Embryonic facial prominence (tissue), 1 donor: Measurements from ENCODE around the gene HK1.
"Not testable (repeated sequence)": the region's sequence is repeated elsewhere in the genome, so short reads cannot be mapped to it uniquely, and the experiment has no call there.

Source experiments
- DNase-seq: peaks from one replicate; pipeline ENCODE4 v3.0.0-alpha.2; 2016; ENCODE audit errors: extremely low spot score

HK1 gene

DNA sequence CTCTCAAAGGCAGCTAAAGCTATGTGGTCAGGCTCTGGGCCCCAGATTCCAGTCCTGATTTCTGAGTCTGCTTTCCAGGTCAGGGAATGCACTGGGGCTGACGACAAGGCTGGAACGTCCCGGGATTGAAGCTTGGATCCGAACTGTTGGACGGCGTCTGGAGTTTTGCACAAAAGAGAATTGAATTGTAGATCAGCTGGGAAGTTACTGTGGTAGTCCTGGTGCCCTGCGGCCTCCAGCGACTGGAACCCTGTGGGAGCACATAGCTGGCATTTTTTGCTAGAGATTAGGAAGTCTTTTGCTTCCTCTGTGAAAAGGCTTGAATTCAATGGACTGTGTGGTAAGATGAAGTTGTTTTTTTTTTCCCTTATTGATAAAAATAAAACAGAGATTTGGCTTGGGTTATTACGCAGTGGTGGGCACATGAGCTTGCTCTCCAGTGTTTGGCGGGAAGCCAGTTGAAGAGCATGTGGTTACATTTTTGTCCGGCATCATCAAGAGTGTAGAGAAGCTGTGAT, at the start of gene HK1:
HK1 (plus strand) TSS at position 51 of the 518 bp plus-strand sequence.
- DNase-seq, result no peak

DNA sequence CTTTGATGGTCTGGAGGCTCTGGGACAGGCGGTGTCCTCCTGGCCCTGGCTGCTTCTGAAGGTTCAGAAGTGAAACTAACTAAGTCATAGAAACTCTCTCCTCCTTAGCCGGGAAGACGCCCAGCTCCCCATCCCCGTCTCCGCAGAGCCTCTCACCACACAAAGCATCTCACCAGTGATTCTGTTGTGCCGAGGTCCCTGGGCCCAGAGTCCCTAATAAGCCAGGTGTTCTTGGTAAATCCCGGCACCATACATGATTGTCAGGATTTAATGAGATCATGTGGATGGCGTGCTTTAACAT, 48.7 kb upstream of the HK1 start:
- no peak for DNase-seq

DNA sequence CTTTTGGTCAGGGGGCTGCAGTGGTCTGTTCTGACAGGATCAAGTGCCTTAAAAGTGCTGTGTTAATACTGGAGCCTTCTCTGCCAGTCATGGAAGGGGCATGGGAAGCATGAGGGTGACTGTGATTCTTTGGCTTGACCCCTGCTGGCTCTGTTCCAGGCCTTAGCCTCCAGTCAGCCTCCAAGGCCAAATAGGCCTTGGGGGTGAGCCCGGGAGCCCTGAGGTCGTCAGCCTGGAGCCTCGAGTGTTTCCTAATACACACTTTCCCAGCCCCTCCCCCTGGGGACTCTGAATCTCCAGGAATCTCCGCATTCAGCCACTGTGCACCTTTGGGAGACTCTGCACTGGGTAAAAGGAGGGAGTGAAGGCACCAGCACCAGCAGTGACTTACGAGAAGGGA, 48.2 kb upstream of the HK1 start:
- no peak for DNase-seq

DNA sequence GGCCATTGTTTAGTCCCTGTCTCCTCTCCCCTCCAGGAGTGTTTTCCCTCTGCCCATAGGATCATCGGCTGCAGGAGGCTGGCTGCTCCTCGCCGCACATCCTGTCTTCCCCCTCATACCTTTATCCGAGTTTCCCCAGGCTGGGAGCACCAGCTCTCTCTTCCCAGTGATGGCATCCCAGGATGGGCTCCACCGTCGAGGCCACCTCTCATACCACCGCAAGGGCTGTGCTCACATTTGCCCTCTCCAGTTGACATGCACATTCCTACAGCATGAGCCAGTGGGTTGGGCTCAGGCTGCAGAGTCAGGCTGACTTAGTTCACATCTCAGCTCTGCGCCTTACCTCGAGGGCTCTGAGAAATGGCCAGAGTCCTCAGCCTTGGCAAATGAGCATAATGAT, 46.0 kb upstream of the HK1 start:
- no peak for DNase-seq

DNA sequence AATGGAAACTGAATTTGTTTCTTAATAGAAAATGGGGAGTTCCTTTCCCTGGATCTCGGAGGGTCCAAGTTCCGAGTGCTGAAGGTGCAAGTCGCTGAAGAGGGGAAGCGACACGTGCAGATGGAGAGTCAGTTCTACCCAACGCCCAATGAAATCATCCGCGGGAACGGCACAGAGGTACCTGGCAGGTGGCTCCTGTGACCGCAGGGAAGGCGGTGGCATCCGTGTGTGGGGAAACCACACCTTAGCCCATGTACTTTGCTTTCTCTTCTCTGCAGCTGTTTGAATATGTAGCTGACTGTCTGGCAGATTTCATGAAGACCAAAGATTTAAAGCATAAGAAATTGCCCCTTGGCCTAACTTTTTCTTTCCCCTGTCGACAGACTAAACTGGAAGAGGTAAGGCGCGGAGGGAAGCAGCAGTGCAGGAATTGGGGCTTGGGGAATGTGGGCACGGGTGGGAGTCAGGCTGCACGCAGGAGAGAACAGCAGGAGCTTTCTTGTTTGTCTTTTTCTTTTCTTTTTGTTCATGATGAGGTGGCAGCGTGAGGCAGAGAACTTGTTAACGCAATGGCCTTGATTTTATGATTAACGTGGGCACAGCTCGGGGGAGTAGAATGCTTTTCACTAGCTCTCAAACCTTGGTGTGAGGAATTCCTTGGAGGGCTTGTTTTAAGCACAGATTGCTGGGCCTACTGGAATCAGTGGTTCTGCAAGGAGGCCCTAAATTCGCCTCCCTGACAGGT, 45.4 kb upstream of the HK1 start:
- DNase-seq, result no peak

DNA sequence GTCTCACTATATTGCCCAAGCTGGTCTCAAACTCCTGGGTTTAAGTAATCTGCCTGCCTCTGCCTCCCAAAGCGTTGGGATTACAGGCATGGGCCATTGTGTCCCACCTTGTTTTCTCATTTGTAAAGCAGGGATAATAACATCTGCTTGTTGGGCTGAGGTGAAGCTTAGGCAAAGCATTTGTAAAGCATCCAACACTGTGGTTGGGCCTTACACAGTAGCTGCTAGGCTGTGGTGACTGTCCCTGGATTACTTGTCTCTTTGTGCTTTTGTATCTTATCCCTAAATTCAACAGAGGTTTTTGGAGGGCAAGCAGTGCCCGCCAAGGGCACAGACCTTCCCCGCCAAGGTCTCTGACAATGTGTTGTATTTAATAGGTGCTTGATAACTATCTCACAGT, 43.8 kb upstream of the HK1 start:
- no peak for DNase-seq

DNA sequence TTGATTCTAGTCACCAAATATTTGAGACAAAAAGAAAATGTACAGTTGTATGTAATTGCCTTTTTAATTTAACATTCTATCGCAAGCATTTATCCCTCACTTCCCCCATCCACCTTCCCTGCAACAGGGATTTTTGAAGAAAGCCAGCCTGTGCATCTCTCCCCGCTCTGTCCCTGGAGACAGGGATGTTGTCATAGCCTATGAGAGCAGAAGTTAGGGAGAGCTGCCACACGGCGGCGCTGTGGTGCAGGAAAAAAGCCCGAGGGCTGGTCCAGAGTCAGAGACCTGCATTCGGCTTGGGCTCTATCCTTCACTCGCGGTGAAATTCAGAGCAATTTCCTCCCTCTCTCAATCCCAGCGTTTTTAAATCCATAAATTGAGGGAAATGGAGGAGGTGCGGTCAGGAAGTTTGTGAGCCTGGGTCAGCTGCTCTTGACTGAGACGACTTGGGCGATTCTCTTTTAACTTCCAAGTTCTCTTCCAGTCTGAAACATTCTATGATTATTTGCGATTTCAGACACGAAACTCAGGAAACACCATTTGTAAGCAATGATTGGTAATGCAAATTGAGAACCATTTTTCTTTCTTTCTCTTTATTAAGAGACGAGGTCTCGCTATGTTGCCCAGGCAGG, 40.7 kb upstream of the HK1 start:
- DNase-seq, result peak; percentile 54

DNA sequence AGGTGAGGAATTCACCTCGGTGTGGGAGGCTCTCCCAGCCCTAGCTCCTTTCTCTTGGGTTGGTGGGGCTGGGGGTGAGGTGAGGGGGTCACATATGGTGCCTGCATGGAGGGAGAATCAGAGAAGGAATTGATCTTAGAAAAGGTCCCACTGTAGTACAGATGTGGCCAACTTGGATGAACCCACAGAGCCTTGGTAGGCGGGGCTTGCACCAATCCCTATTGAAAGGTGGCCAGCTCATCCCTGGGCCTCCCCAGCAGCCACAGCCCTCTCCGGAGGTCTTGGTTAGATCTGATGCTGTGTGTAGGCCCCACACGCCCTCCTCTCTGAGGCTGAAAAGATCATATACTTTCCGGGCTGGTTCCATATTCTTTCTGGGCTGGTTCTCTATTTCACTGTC, 39.2 kb upstream of the HK1 start:
- DNase-seq, result no peak

DNA sequence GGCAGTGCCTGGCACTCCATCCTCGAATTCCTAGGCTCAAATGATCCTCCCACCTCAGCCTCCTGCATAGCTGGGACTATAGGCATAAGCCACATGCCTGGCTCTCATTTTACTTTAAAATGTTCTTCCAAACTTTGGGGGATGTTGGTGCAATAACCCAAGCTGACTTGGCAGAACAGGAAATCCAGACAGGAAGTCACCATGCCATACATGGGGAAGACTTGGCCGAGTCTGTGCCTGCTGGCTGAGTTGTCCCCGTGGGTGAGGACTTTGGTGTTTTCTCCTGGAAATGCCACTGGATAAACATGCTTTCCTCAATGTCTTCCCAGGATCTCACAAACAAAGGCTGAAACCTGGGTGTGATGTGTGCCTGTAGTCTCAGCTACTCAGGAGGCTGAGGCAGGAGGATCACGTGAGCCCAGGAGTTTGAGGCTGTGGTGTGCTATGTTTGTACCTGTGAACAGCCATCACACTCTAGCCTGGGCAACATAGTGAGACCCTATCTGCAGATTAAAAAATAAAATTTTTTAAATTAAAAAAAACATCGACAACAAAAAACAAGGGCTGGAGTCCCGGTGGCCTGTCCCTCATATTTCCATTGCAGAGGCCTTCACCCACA, 38.4 kb upstream of the HK1 start:
- no peak for DNase-seq

DNA sequence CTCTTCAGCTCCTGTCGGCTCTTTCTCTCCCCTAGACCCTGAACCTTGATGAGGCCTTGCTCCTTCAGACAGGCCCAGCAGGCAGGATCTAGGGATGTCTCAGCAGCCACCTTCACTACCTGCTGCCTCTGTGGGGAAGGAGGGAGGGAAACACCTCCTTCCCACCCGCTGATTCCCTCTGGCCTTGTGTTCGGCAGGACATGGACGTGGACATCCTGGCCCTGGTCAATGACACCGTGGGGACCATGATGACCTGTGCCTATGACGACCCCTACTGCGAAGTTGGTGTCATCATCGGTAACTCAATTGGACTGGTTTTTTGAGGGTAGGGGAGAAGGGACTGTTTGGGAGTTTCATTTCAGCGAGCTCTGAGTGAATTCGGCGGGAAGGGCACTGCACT, 37.8 kb upstream of the HK1 start:
- DNase-seq, result no peak

DNA sequence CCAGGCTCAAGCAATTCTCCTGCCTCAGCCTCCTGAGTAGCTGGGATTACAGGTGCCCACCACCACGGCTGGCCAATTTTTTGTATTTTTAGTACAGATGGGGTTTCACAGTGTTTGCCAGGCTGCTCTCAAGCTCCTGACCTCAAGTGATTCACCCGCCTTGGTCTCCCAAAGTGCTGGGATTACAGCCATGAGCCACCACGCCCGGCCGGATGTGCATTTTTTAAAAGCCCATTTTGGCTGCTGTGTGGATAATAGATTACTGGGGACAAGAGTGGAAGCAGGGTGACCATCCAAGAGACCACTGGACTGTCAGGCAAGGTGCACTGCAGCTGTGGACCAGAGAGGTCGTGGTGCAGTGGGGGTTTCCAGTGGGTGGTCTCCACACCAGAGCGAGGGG, 36.7 kb upstream of the HK1 start:
- no peak for DNase-seq

DNA sequence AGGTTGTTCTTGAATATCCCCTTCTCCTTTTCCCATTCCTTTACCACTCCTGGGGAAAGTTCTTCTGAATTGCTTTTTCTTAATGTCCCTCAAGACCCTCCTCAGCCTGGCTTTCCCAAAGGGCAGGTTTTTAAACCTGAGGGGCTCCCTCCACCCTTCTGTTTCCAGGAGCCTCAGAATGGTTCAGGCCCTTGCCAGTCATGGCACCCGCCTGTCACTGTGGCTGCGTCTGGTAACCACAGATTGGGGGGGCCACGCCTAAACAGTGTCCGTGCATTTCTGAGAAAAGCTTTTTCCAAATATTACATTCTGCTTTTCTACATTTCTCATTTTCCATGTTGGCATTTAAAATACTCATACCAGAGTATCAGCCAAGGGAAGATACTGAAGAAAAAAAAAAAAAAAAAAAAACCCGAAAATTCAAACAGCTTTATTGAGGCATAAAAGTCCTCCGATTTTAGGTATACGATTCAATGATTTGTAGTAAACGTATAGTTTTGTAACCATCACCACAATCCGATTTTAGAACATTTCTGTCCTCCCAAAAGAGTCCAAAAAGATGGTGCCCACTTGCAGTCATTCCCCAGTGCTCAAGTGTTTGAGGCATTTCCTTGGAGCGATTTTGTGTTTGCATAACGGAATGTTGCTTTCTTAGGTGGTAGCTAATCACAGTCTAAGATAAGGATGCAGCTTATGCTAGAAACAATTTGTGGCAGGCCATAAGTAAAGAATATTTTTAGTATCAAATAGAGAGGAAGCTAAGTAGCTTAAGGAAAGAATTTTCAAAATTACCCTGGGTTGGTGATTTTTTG, 36.0 kb upstream of the HK1 start:
- DNase-seq, result no peak

DNA sequence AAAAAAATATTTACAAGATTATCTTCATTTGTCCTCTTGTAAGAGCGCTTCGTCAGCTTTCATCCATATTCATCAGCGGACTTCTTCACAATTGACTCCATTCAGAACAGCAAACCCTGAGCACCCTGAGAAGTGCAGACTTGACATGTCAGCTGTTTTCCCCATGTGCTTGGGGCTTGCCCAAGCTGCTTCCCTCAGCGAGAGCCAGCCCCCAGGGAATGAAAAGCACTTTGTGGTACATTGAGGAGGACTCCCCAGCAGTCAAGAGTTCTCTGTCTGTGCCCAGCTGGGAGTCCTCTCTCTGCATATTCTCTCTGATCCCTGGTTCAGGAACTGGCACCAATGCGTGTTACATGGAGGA, 35.5 kb upstream of the HK1 start:
- DNase-seq, result no peak

DNA sequence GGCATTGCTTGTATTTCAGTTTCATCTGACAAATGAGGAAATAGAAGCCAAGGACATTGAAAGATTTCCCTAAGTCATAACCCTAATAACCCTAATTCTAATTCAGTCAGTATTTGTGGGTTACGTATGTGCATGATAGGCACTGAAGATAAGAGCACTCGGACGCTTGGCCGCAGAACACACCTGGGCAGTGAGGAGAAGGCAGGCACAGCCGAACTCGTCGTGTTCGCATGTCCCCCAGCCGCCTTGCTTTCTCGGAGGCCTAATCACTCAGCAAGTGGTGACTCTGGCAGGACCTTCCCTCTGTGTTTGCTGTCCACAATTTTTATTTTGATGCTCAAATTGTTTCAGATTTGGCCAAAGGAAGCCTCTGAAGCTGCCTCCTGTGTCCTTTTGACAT, 34.5 kb upstream of the HK1 start:
- DNase-seq, result no peak

DNA sequence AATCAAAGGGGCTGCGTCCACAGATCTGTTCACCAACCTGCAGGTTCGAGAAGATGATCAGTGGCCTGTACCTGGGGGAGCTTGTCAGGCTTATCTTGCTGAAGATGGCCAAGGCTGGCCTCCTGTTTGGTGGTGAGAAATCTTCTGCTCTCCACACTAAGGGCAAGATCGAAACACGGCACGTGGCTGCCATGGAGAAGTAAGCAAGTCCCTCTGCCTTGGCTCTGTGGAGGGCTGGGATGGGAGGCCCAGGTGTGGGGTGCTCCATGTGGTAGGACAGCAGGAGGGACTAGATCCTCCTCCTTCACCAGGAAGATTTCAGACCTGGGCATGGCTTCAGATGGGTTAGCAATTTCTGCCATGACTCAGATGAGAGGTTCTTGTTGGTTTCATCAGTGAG, 32.3 kb upstream of the HK1 start:
- DNase-seq, result no peak

DNA sequence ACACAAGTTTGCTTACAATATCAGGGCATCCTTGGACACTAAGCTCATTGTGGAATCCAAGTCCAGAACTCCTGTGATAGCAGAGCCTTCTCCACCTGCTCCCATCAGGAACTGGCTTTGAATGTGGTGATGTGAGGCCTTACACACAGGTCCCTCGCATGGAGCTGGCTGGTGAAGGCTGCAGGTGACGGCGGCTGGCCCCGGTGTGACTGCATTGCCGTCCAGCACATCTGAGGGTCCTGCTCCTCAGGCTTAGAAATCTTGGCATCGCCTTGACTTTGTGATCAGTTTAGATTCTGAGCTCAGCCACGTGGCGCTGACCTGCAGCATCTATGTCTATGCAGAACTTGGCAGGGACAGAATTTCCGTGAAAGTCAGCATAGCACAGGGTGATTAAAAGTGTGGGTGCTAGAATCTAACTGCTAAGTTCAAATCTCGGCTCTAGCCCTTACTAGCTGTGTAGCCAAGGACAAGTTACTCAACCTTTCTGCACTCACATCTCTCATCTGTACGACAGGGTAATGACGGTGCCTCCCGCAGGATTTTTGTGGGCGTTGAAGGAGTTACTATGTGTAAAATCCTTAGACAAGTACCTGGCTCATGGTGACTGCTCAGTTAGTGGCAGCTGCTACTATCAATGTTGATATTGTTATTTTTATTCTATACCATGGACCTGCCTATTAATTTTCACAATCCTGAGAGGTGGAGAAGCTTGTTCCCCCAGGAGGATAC, 31.5 kb upstream of the HK1 start:
- no peak for DNase-seq

DNA sequence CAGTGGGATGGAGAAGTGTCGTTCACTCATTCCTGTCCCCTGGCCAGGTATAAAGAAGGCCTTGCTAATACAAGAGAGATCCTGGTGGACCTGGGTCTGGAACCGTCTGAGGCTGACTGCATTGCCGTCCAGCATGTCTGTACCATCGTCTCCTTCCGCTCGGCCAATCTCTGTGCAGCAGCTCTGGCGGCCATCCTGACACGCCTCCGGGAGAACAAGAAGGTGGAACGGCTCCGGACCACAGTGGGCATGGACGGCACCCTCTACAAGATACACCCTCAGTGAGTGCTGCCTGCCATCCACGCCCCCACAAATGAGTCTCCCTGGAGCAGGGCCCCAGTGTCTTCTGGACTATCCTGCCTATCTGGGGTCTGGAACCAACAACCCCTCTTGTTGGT, 31.0 kb upstream of the HK1 start:
- no peak for DNase-seq

DNA sequence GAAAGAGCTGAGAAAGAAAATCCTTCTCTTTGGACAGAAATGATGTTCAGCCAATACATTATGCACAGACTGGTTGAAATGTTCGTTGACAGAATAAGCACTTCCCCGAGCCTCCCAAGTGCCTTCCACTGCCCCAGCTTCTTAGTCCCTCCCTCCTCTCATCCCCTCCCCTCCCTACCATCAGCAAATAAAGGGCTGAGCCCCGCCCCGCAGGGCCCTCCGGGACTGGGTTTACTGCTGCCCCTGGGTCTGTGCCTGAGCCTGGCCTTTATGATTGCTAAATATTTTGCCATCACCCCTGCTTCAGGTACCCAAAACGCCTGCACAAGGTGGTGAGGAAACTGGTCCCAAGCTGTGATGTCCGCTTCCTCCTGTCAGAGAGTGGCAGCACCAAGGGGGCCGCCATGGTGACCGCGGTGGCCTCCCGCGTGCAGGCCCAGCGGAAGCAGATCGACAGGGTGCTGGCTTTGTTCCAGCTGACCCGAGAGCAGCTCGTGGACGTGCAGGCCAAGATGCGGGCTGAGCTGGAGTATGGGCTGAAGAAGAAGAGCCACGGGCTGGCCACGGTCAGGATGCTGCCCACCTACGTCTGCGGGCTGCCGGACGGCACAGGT, 30.1 kb upstream of the HK1 start:
- no peak for DNase-seq

DNA sequence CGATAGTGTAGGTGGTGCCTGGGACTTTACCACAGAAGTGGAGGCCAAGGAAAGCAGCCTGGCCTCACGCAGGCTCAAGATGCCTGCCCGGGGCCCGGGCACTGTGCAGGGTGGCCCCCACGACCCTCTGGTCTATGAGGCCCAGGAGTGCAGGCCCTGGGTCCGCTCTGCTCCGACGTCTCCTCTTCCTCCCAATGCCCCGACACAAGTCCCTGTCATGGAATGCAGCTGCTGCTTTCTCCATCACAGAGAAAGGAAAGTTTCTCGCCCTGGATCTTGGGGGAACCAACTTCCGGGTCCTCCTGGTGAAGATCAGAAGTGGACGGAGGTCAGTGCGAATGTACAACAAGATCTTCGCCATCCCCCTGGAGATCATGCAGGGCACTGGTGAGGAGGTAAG, 28.3 kb upstream of the HK1 start:
- no peak for DNase-seq

DNA sequence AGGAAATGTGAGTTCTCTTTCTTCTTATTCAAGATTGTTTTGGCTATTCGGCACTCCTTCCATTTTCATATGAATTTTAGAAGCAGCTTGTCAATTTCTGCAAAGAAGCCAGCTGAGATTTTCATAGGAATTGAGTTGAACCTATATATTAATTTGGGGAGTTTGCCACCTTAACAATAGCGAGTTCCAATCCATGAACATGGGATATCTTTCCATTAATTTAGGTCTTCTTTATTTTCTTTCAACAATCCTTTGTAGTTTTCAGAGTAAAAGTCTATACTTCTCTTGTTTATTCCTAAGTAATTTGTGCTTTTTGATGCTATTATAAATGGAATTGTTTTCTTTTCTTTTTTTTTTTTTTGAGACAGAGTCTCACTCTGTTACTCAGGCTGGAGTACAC, 26.9 kb upstream of the HK1 start:
- DNase-seq, result not testable (repeated sequence)

DNA sequence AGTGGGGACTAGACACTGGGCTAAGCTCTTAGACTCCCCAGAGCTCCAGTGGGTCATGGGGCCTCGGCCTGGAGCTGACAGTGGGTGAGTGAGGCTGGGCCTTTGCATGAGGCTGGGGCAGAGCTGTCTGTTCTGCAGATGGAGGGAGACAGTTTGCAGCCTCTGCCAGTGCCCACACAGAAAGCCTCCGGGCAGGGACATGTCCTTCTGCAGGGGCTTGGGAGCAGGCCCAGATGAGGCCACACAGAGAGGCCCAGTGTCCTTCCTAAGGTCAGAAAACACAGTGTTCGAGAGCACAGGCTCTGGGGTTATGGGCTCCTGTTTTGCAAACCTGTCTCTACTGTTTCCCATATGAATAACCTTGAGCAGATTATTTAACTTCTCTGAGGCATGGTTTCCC, 25.1 kb upstream of the HK1 start:
- no peak for DNase-seq
